H1 (cell line): ENCODE measurements around the gene RPL36A. TPM values are rescaled to one million over a fixed set of nuclear protein-coding genes. Genes with fewer than 3 reads are reported as not detected.

Experiments
- CTCF ChIA-PET: fragments of 300-600 bp; sonication (Branson Sonifier 250); formaldehyde crosslinking; loops from one replicate; lab custom pipeline; 2021; ENCODE audit not compliant: partially characterized antibody; lab: Charles Lee
- POLR2A ChIA-PET: fragments of 300-600 bp; sonication (Branson Sonifier 250); formaldehyde crosslinking; loops from one replicate; lab custom pipeline; 2021; ENCODE audit warnings: inconsistent platforms; ENCODE audit not compliant: partially characterized antibody; lab: Charles Lee
- DNase-seq, 2 experiments: peaks; one replicate each; pipeline versions ENCODE4 v3.0.0 to v3.0.0-alpha.2; 2010 to 2022; ENCODE audit warnings: low spot score in 2 of 2, low read depth in 1 of 2, mixed read lengths in 1 of 2
- FAIRE-seq: peaks from 2 replicates; lab custom pipeline; 2011; peaks lifted over from hg19 to GRCh38; lab: Jason Lieb, UNC
- H2AFZ ChIP-seq: 2 replicates; pipeline ENCODE4 v1.8.1; 2012; ENCODE audit warnings: low read length, inconsistent platforms
- H2AK5ac ChIP-seq: 2 replicates; pipeline ENCODE4 v1.6.1; 2013; ENCODE audit warnings: low read depth, low read length
- H2BK120ac ChIP-seq: replicated peaks from 2 replicates; pipeline ENCODE3; 2013; ENCODE audit warnings: low read depth, low read length, inconsistent platforms
- H2BK12ac ChIP-seq: 2 replicates; pipeline ENCODE4 v1.6.1; 2013; ENCODE audit warnings: low read depth, low read length
- H2BK15ac ChIP-seq: 2 replicates; pipeline ENCODE4 v1.6.1; 2013; ENCODE audit warnings: low read length
- H2BK20ac ChIP-seq: 2 replicates; pipeline ENCODE4 v1.6.1; 2013; ENCODE audit warnings: low read length
- H2BK5ac ChIP-seq: 2 replicates; pipeline ENCODE4 v1.6.1; 2013; ENCODE audit warnings: low read depth, low read length
- H3K14ac ChIP-seq: 2 replicates; pipeline ENCODE4 v1.6.1; 2013; ENCODE audit warnings: inconsistent platforms; ENCODE audit not compliant: insufficient read length
- H3K18ac ChIP-seq: 2 replicates; pipeline ENCODE4 v1.6.1; 2013; ENCODE audit warnings: low read length; ENCODE audit errors: extremely low read depth
- H3K23ac ChIP-seq: 2 replicates; pipeline ENCODE4 v1.6.1; 2013; ENCODE audit warnings: inconsistent platforms; ENCODE audit not compliant: insufficient read length
- H3K23me2 ChIP-seq: 2 replicates; pipeline ENCODE4 v1.6.1; 2013; ENCODE audit warnings: low read depth, low read length
- H3K27ac ChIP-seq: 2 replicates; pipeline ENCODE4 v1.6.1; 2011; ENCODE audit warnings: low read depth, low read length, inconsistent platforms
- H3K27me3 ChIP-seq, 4 experiments: replicated peaks in 1 of 4; 1 replicate in 1 of 4; 2 replicates in 3 of 4; pipeline versions ENCODE4 v1.6.1 to v1.8.1; 2011 to 2013; ENCODE audit warnings: low read length in 3 of 4, mild to moderate bottlenecking in 3 of 4, inconsistent platforms in 2 of 4, mixed read lengths in 2 of 4, moderate library complexity in 1 of 4; ENCODE audit not compliant: control insufficient read depth in 3 of 4, insufficient read depth in 3 of 4; ENCODE audit errors: extremely low read depth in 1 of 4
- H3K36me3 ChIP-seq, 4 experiments: 2 replicates each; pipeline versions ENCODE4 v1.6.1 to v1.8.1; 2011 to 2013; ENCODE audit warnings: mild to moderate bottlenecking in 4 of 4, low read length in 3 of 4, moderate library complexity in 2 of 4, control low read depth in 1 of 4, inconsistent platforms in 1 of 4; ENCODE audit not compliant: insufficient read depth in 4 of 4, control insufficient read depth in 2 of 4
- H3K4ac ChIP-seq: replicated peaks from 2 replicates; pipeline ENCODE3; 2013; ENCODE audit warnings: low read length, low read depth, mixed read lengths, inconsistent platforms; ENCODE audit not compliant: insufficient read length
- H3K4me1 ChIP-seq, 4 experiments: replicated peaks in 1 of 4; 1 replicate in 1 of 4; 2 replicates in 3 of 4; pipeline versions ENCODE4 v1.6.1 to v1.8.1; 2011 to 2013; ENCODE audit warnings: low read length in 3 of 4, inconsistent platforms in 2 of 4, mixed read lengths in 1 of 4; ENCODE audit not compliant: insufficient read depth in 4 of 4, control insufficient read depth in 3 of 4
- H3K4me2 ChIP-seq, 2 experiments: 2 replicates each; pipeline versions ENCODE4 v1.6.1 to v1.8.1; 2011 to 2013; ENCODE audit warnings: low read depth in 2 of 2, low read length in 2 of 2, control low read depth in 1 of 2, inconsistent platforms in 1 of 2, mild to moderate bottlenecking in 1 of 2; ENCODE audit not compliant: insufficient read depth in 1 of 2
- H3K4me3 ChIP-seq, 4 experiments: fragments of 200-600, 300-600 bp in 1 of 4; sonication (generic), shearing (Covaris generic), sonication (Bioruptor Twin) in 1 of 4; 2 replicates each; pipeline versions ENCODE4 v1.5.1 to v1.8.1; 2011 to 2016; ENCODE audit warnings: low read length in 4 of 4, low read depth in 3 of 4, control low read depth in 2 of 4, inconsistent platforms in 2 of 4, mild to moderate bottlenecking in 2 of 4, mixed read lengths in 1 of 4, moderate library complexity in 1 of 4; ENCODE audit not compliant: insufficient read depth in 2 of 4; ENCODE audit errors: extremely low read depth in 1 of 4
- H3K56ac ChIP-seq: replicated peaks from 2 replicates; pipeline ENCODE3; 2013; ENCODE audit warnings: low read depth, mild to moderate bottlenecking, mixed read lengths, low read length, inconsistent platforms; ENCODE audit not compliant: insufficient read length
- H3K79me1 ChIP-seq: 2 replicates; pipeline ENCODE4 v1.6.1; 2013; ENCODE audit warnings: low read depth, low read length, control low read depth
- H3K79me2 ChIP-seq, 2 experiments: 2 replicates each; pipeline versions ENCODE4 v1.6.1 to v1.8.1; 2012 to 2013; ENCODE audit warnings: low read length in 2 of 2, mild to moderate bottlenecking in 2 of 2, inconsistent platforms in 1 of 2; ENCODE audit not compliant: insufficient read depth in 2 of 2, control insufficient read depth in 1 of 2
- H3K9ac ChIP-seq, 4 experiments: replicated peaks in 1 of 4; 1 replicate in 1 of 4; 2 replicates in 3 of 4; pipeline versions ENCODE4 v1.6.1 to v1.8.1; 2011 to 2013; ENCODE audit warnings: low read depth in 3 of 4, low read length in 3 of 4, control low read depth in 2 of 4, mild to moderate bottlenecking in 2 of 4, moderate library complexity in 2 of 4, inconsistent platforms in 1 of 4; ENCODE audit errors: extremely low read depth in 1 of 4
- H3K9me3 ChIP-seq, 2 experiments: 2 replicates each; pipeline versions ENCODE4 v1.6.1 to v1.8.1; 2012 to 2013; ENCODE audit warnings: mild to moderate bottlenecking in 2 of 2, moderate library complexity in 2 of 2, control low read depth in 1 of 2, inconsistent platforms in 1 of 2, low read depth in 1 of 2, low read length in 1 of 2, mixed read lengths in 1 of 2; ENCODE audit not compliant: insufficient read depth in 2 of 2
- H4K20me1 ChIP-seq, 2 experiments: replicated peaks in 1 of 2; 2 replicates each; pipeline versions ENCODE3 to v1.8.1; 2011 to 2013; ENCODE audit warnings: inconsistent platforms in 2 of 2, low read length in 2 of 2, mild to moderate bottlenecking in 1 of 2; ENCODE audit not compliant: insufficient read depth in 2 of 2, control insufficient read depth in 1 of 2
- H4K5ac ChIP-seq: 2 replicates; pipeline ENCODE4 v1.6.1; 2013; ENCODE audit warnings: low read length, low read depth, mixed read lengths, inconsistent platforms; ENCODE audit not compliant: insufficient read length
- H4K8ac ChIP-seq: 2 replicates; pipeline ENCODE4 v1.8.0; 2013; ENCODE audit warnings: mild to moderate bottlenecking, moderate library complexity, low read length, inconsistent platforms; ENCODE audit not compliant: insufficient read depth; ENCODE audit errors: extremely low read depth
- H4K91ac ChIP-seq: replicated peaks from 2 replicates; pipeline ENCODE3; 2013; ENCODE audit warnings: low read length, mixed read lengths, inconsistent platforms; ENCODE audit not compliant: insufficient read length
- KDM1A ChIP-seq: fragments of 200-600, 300-600 bp; sonication (generic); IDR thresholded peaks from 2 replicates; pipeline ENCODE4 v1.7.1; 2016; ENCODE audit warnings: mild to moderate bottlenecking, low read length, borderline replicate concordance
- KDM4A ChIP-seq: IDR thresholded peaks from one replicate; pipeline ENCODE4 v1.7.1; 2012; ENCODE audit warnings: low read depth, mild to moderate bottlenecking, moderate library complexity, low read length, inconsistent platforms; ENCODE audit not compliant: severe bottlenecking
- POLR2A ChIP-seq, 2 experiments: IDR thresholded peaks; 1 replicate in 1 of 2; 2 replicates in 1 of 2; pipeline ENCODE4 v1.6.1; 2011; ENCODE audit warnings: low read depth in 2 of 2, low read length in 2 of 2, mild to moderate bottlenecking in 2 of 2; ENCODE audit errors: control extremely low read depth in 1 of 2
- WGBS, 2 experiments: shearing (Covaris generic) in 1 of 2; methylation state at CpG; one replicate each; pipeline versions ENCODE4 v1.1.6 to v1.1.7; 2013 to 2015; ENCODE audit warnings: low lambda C conversion rate in 2 of 2, mixed read lengths in 2 of 2, inconsistent platforms in 1 of 2, low coverage in 1 of 2, missing lambda C conversion rate in 1 of 2; ENCODE audit not compliant: insufficient replicate concordance in 2 of 2, insufficient coverage in 1 of 2, insufficient read length in 1 of 2; ENCODE audit errors: extremely low coverage in 1 of 2, missing lambda C conversion rate in 1 of 2; 5-methylcytosine and 5-hydroxymethylcytosine counted together
- polyA plus RNA-seq, 7 experiments: library from polyadenylated mRNA; depleted of rRNA in 3 of 7; stranded (reverse) in 5 of 7; unstranded in 2 of 7; fragments of >200 nt in 5 of 7; fragments of 200-250 nt in 2 of 7; gene quantifications; 1 replicate in 5 of 7; 2 replicates in 1 of 7; 4 replicates in 1 of 7; pipeline versions ENCODE4 v1.2.1 to v1.2.3, GENCODE V29; 2011 to 2013; ENCODE audit warnings: missing spikeins in 2 of 7, mixed read lengths in 2 of 7
- total RNA-seq: library from RNA; stranded (reverse); fragmentation: NEBNext Ultra II Directional; extraction: Animal tissue kit (Norgen Biotek cat#: 25700); gene quantifications from 2 replicates; pipeline ENCODE4 v1.2.1, GENCODE V29; 2021

RPL36A gene
- total and polyA plus RNA-seq, 2 of the 8 experiments (the other 6 are each of a cell fraction or from before 2014, with no cell fraction given): 271 to 1,587 TPM

DNA sequence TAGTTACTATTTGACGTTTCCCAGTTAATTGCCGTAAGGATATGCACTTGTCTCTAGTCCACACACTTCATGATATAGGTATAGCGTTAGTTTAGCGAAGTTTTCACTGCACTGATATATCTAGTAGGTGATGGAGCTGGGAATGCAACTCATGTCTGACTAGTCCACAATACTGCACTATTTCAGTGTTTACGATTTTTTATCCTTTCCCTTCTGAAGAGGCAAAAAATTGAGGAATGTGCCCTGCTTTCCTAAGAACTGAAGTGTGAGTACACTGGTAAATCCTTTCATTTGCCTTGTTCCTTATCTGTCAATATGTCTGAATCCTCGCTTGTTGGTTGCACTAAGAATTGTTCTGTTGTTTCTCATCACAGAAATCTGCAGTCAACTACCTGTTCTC is 1.0 kb downstream of the RPL36A start:
- ChIA-PET POLR2A (interaction anchor here (0.6 to 4.0 kb wide), 10 partner anchors 11 to 325 kb away, joined by 3 to 45 read pairs (median 3); partner anchors contain the start of gene TIMM8A), CTCF (interaction anchor here (1.3 to 1.6 kb wide), 2 partner anchors 15 to 70 kb away, joined by 3 to 7 read pairs; partner anchors contain the start of genes GLA and HNRNPH2)
- Histone ChIP-seq H4K91ac (peak overlapping the region; percentile 17), H3K27me3 (no peaks in the 10 kb centered on the region), H3K4me2 (peak overlapping the region; percentile 56 to 89), H4K5ac (no peak overlapping the region), H2AFZ (no peak overlapping the region), H3K56ac (no peak overlapping the region), H3K9me3 (no peaks in the 10 kb centered on the region), H4K20me1 (peaks cover 0 to 2% of the 10 kb centered on the region in 2 experiments), H3K9ac (peak overlapping the region; percentile 85 to 97 (median 92)), H3K79me2 (peaks cover 0 to 23% of the 10 kb centered on the region in 2 experiments; a peak in 2 of 4 replicates), H2BK20ac (no peak overlapping the region), H3K4me1 (no peaks in the 10 kb centered on the region; a peak in 1 of 7 replicates), H3K23ac (no peak overlapping the region), H3K4ac (no peak overlapping the region), H3K14ac (no peak overlapping the region), H3K4me3 (peak overlapping the region; percentile 58 to 91 (median 86)), H3K18ac (no peak overlapping the region), H4K8ac (no peak overlapping the region), H3K36me3 (peaks cover 6 to 45% (median 18%) of the 10 kb centered on the region in 4 experiments), H2BK12ac (no peak overlapping the region), H3K79me1 (no peaks in the 10 kb centered on the region), H2AK5ac (no peak overlapping the region), H2BK15ac (no peak overlapping the region), H2BK5ac (no peak overlapping the region), H3K27ac (peak overlapping the region; percentile 88; the same call in 1 of the 2 replicates), H3K23me2 (peaks cover 4% of the 10 kb centered on the region; the same call in 1 of the 2 replicates), H2BK120ac (no peak overlapping the region)
- FAIRE-seq: no peak
- no peak for DNase-seq
- TF ChIP-seq KDM4A (no peak), KDM1A (no peak), POLR2A (IDR thresholded peaks at IDR 0.05; ENCODE audit: control extremely low read depth in 1 of 2, low read depth in 2 of 2, low read length in 2 of 2) (peak in 1 of 2 experiments; percentile 55; a peak in 1 of 3 replicates)
- WGBS, 2 experiments: 46% methylated on average over 6 of the region's 6 CpGs; no CpG with 5 or more reads in 1 of the 2 experiments
